A549 (cell line): ENCODE measurements around the gene KLHL6.

Experiments used
- CTCF ChIP-seq: fragments of >200 bp; sonication (Bioruptor Twin); formaldehyde crosslinking; IDR thresholded peaks from 3 replicates; pipeline ENCODE4 v1.5.1; 2016
- EP300 ChIP-seq, 2 experiments: fragments of >200 bp; sonication (Bioruptor Twin); formaldehyde crosslinking; IDR thresholded peaks; 2 replicates in 1 of 2; 3 replicates in 1 of 2; pipeline ENCODE4 v1.6.1; 2016 to 2017
- HDAC2 ChIP-seq: fragments of 200-600 bp; sonication (generic); IDR thresholded peaks from 2 replicates; pipeline ENCODE4 v1.6.1; 2016
- RAD21 ChIP-seq, 2 experiments: fragments of >200 bp in 1 of 2; sonication (Bioruptor Twin) in 1 of 2; formaldehyde crosslinking in 1 of 2; IDR thresholded peaks in 1 of 2; conservative IDR thresholded peaks in 1 of 2; 2 replicates in 1 of 2; 3 replicates in 1 of 2; pipeline ENCODE4 v1.6.1; 2012 to 2018; ENCODE audit warnings: inconsistent platforms in 1 of 2
- RCOR1 ChIP-seq: fragments of 150-350 bp; IDR thresholded peaks from 2 replicates; pipeline ENCODE4 v1.6.1; 2014; ENCODE audit warnings: antibody characterized with exemption, low read length, low read depth
- REST ChIP-seq: fragments of 200-600 bp; sonication (generic); IDR thresholded peaks from 2 replicates; pipeline ENCODE4 v1.6.1; 2016; ENCODE audit warnings: antibody characterized with exemption, mild to moderate bottlenecking, moderate library complexity
- RFX5 ChIP-seq: fragments of 450-650 bp; IDR thresholded peaks from 2 replicates; pipeline ENCODE4 v1.7.1; 2014; ENCODE audit warnings: antibody characterized with exemption, mild to moderate bottlenecking, moderate library complexity

- no peak for TF ChIP-seq EP300 (IDR thresholded peaks at IDR 0.05)
- TF ChIP-seq REST: no peak
- no peak for TF ChIP-seq RAD21 (conservative IDR thresholded peaks at IDR 0.05 in 1 of 2, IDR thresholded peaks at IDR 0.05 in 1 of 2)
- TF ChIP-seq RCOR1: no peak
- no peak for TF ChIP-seq CTCF
- no peak for TF ChIP-seq RFX5
- TF ChIP-seq HDAC2: no peak
These were observed 69.9 kb downstream of the KLHL6 start for GRCh38 chr3:183485585-183485984.
